DMS114 treated with DMSO at 0.1 percent for 48 hours (cell line): Measurements from ENCODE around the gene FOXE1.

ENCODE experiments used
- DNase-seq: peaks from one replicate; lab custom pipeline; 2025; ENCODE audit not compliant: unreplicated experiment; lab: John Stamatoyannopoulos, UW

Gene FOXE1

GRCh38 chr9:97853056-97853843, at the start of gene FOXE1:
TSS of gene FOXE1 (plus strand) at chr9:97853226. CDS start at chr9:97853915, 689 bp downstream.
- no peak for DNase-seq

GRCh38 chr9:97804059-97804365, 49.0 kb upstream of the FOXE1 start:
- no peak for DNase-seq

GRCh38 chr9:97806721-97807120, 46.3 kb upstream of the FOXE1 start:
- DNase-seq, result no peak

- DNase-seq, result no peak
These were observed 45.3 kb upstream of the FOXE1 start for GRCh38 chr9:97807681-97808080.

- DNase-seq, result no peak
These were observed 44.6 kb upstream of the FOXE1 start for GRCh38 chr9:97808415-97808814.

- DNase-seq, result no peak
These were observed 44.1 kb upstream of the FOXE1 start for GRCh38 chr9:97808972-97809371.

GRCh38 chr9:97809666-97810344, 43.2 kb upstream of the FOXE1 start:
- no peak for DNase-seq

- no peak for DNase-seq
These were observed 41.3 kb upstream of the FOXE1 start for GRCh38 chr9:97811533-97812246.

- DNase-seq, result no peak
These were observed 40.8 kb upstream of the FOXE1 start for GRCh38 chr9:97812247-97812543.

GRCh38 chr9:97813072-97813471, 40.0 kb upstream of the FOXE1 start:
- no peak for DNase-seq

GRCh38 chr9:97819735-97820134, 33.3 kb upstream of the FOXE1 start:
- no peak for DNase-seq

GRCh38 chr9:97820373-97820772, 32.7 kb upstream of the FOXE1 start:
- no peak for DNase-seq

GRCh38 chr9:97830884-97831829, 21.9 kb upstream of the FOXE1 start:
- DNase-seq, result no peak

- no peak for DNase-seq
These were observed 21.0 kb upstream of the FOXE1 start for GRCh38 chr9:97831843-97832636.

GRCh38 chr9:97840521-97840920, 12.5 kb upstream of the FOXE1 start:
- DNase-seq, result no peak

- DNase-seq, result no peak
These were observed 10.1 kb upstream of the FOXE1 start for GRCh38 chr9:97842960-97843359.

GRCh38 chr9:97845130-97845529, 7.9 kb upstream of the FOXE1 start:
- no peak for DNase-seq

- no peak for DNase-seq
These were observed 7.3 kb upstream of the FOXE1 start for GRCh38 chr9:97845763-97846162.

GRCh38 chr9:97846347-97846746, 6.7 kb upstream of the FOXE1 start:
- DNase-seq, result no peak

GRCh38 chr9:97847474-97848214, 5.4 kb upstream of the FOXE1 start:
- no peak for DNase-seq
